ENCODE results near the gene PDE7B.
"Not testable (repeated sequence)": the region's sequence is repeated elsewhere in the genome, so short reads cannot be mapped to it uniquely, and the experiment has no call there.

PDE7B gene

GRCh38 chr6:136137008-136137692 is 285.6 kb downstream of the PDE7B start:
- DNase-seq (ENCODE audit: low spot score) = no peak
- no peak for TF ChIP-seq CTCF (IDR thresholded peaks at IDR 0.05)
- Histone ChIP-seq H3K27ac (no peak overlapping the region), H3K4me3 (no peak overlapping the region)

- no peak overlapping the region for H3K4me3 ChIP-seq
- H3K27ac ChIP-seq = no peak overlapping the region
- no peak for TF ChIP-seq CTCF (IDR thresholded peaks at IDR 0.05)
- no peak for DNase-seq (ENCODE audit: low spot score)
Observed at GRCh38 chr6:136137739-136138402, 286.4 kb downstream of the PDE7B start.

- not testable (repeated sequence) for H3K27ac ChIP-seq; DNase-seq (ENCODE audit: low spot score)
Observed at GRCh38 chr6:136139111-136139510, 287.6 kb downstream of the PDE7B start.

GRCh38 chr6:136144251-136145023 is 292.9 kb downstream of the PDE7B start:
- no peak for DNase-seq (ENCODE audit: low spot score)
- TF ChIP-seq CTCF (IDR thresholded peaks at IDR 0.05) = no peak
- no peak overlapping the region for H3K4me3 ChIP-seq
- H3K27ac ChIP-seq = no peak overlapping the region

More at GRCh38 chr6:136139111-136139510, 287.6 kb downstream of the PDE7B start:
- H3K4me3 ChIP-seq = not testable (repeated sequence)

GRCh38 chr6:136146130-136146529 is 294.6 kb downstream of the PDE7B start:
- no peak for DNase-seq (ENCODE audit: low spot score)
- no peak overlapping the region for H3K4me3 ChIP-seq
- no peak overlapping the region for H3K27ac ChIP-seq
- TF ChIP-seq CTCF (IDR thresholded peaks at IDR 0.05) = no peak

GRCh38 chr6:136147342-136147741 is 295.8 kb downstream of the PDE7B start:
- no peak overlapping the region for H3K27ac ChIP-seq
- no peak for DNase-seq (ENCODE audit: low spot score)
- TF ChIP-seq CTCF (IDR thresholded peaks at IDR 0.05) = no peak
- H3K4me3 ChIP-seq = no peak overlapping the region

- Histone ChIP-seq H3K4me3 (no peak overlapping the region), H3K27ac (no peak overlapping the region)
- TF ChIP-seq CTCF (IDR thresholded peaks at IDR 0.05) = no peak
- no peak for DNase-seq (ENCODE audit: low spot score)
Observed at GRCh38 chr6:136148051-136148450, 296.6 kb downstream of the PDE7B start.
